IMR-90 (cell line): Measurements from ENCODE around the gene PGC. TPM values are rescaled to one million over a fixed set of nuclear protein-coding genes. Genes with fewer than 3 reads are reported as not detected.

Experiments
- ATAC-seq: fragments of 200-7000 bp; cut with Tn5 transposase; 2 replicates; pipeline ENCODE4 v1.9.1; 2020; ENCODE audit warnings: low read depth, mild to moderate bottlenecking, moderate library complexity
- BruUV-seq: library from RNA; stranded (reverse); fragments of 400-500 nt; replicated peaks from 2 replicates; lab custom pipeline; 2021; lab: Mats Ljungman, UMichigan
- CTCF ChIA-PET: fragments of 300-600 bp; formaldehyde crosslinking; extraction: SDS; loops from one replicate; lab custom pipeline; 2021; ENCODE audit warnings: antibody characterized with exemption; lab: Yijun Ruan, JAX
- POLR2A ChIA-PET: fragments of 300-600 bp; sonication (Branson Sonifier 250); formaldehyde crosslinking; loops from one replicate; lab custom pipeline; 2022; ENCODE audit warnings: antibody characterized with exemption; ENCODE audit not compliant: unreplicated experiment; lab: Charles Lee
- DNase-seq: peaks from one replicate; pipeline ENCODE4 v3.0.0; 2013
- H2AFZ ChIP-seq: replicated peaks from 2 replicates; pipeline ENCODE3; 2013; ENCODE audit warnings: low read length, mild to moderate bottlenecking; ENCODE audit not compliant: poor library complexity
- H2AK5ac ChIP-seq: 2 replicates; pipeline ENCODE4 v1.6.1; 2013; ENCODE audit warnings: low read depth, low read length, inconsistent platforms
- H2AK9ac ChIP-seq: replicated peaks from 2 replicates; pipeline ENCODE3; 2013; ENCODE audit warnings: mild to moderate bottlenecking, low read depth, low read length, moderate library complexity; ENCODE audit not compliant: poor library complexity
- H2BK120ac ChIP-seq: 2 replicates; pipeline ENCODE4 v1.6.1; 2013; ENCODE audit warnings: low read depth, low read length, inconsistent platforms
- H2BK15ac ChIP-seq: 3 replicates; pipeline ENCODE4 v1.6.1; 2013; ENCODE audit warnings: low read depth, low read length, inconsistent platforms
- H2BK20ac ChIP-seq: 2 replicates; pipeline ENCODE4 v1.6.1; 2013; ENCODE audit warnings: low read depth, mild to moderate bottlenecking, inconsistent platforms, low read length, moderate library complexity
- H2BK5ac ChIP-seq: 2 replicates; pipeline ENCODE4 v1.6.1; 2013; ENCODE audit warnings: mild to moderate bottlenecking, low read depth, low read length, inconsistent platforms; ENCODE audit not compliant: poor library complexity, severe bottlenecking
- H3K14ac ChIP-seq: replicated peaks from 2 replicates; pipeline ENCODE4 v1.6.1; 2013; ENCODE audit warnings: low read depth, low read length, inconsistent platforms
- H3K18ac ChIP-seq: 2 replicates; pipeline ENCODE4 v1.6.1; 2013; ENCODE audit warnings: low read depth, low read length, control low read depth
- H3K23ac ChIP-seq: 2 replicates; pipeline ENCODE4 v1.6.1; 2013; ENCODE audit warnings: low read depth, low read length, inconsistent platforms
- H3K27ac ChIP-seq: 2 replicates; pipeline ENCODE4 v1.5.1; 2013; ENCODE audit warnings: mild to moderate bottlenecking, control low read depth, low read length; ENCODE audit not compliant: insufficient read depth
- H3K27me3 ChIP-seq: 2 replicates; pipeline ENCODE4 v1.6.1; 2013; ENCODE audit warnings: low read length; ENCODE audit not compliant: control insufficient read depth, insufficient read depth
- H3K36me3 ChIP-seq: 2 replicates; pipeline ENCODE4 v1.6.1; 2013; ENCODE audit warnings: low read length, mixed read lengths; ENCODE audit not compliant: control insufficient read depth, insufficient read depth
- H3K4ac ChIP-seq: 2 replicates; pipeline ENCODE4 v1.6.1; 2013; ENCODE audit warnings: low read depth, low read length, inconsistent platforms
- H3K4me1 ChIP-seq: 2 replicates; pipeline ENCODE4 v1.6.1; 2013; ENCODE audit warnings: low read length, mixed read lengths; ENCODE audit not compliant: control insufficient read depth, insufficient read depth
- H3K4me2 ChIP-seq: 2 replicates; pipeline ENCODE4 v1.6.1; 2013; ENCODE audit warnings: low read depth, mild to moderate bottlenecking, control low read depth, low read length, moderate library complexity
- H3K4me3 ChIP-seq: 2 replicates; pipeline ENCODE4 v1.5.1; 2013; ENCODE audit warnings: low read depth, mild to moderate bottlenecking, control low read depth, low read length, moderate library complexity; ENCODE audit not compliant: insufficient read depth
- H3K56ac ChIP-seq: 2 replicates; pipeline ENCODE4 v1.6.1; 2013; ENCODE audit warnings: low read length, inconsistent platforms; ENCODE audit not compliant: insufficient read depth; ENCODE audit errors: extremely low read depth
- H3K79me1 ChIP-seq, 2 experiments: 2 replicates each; pipeline ENCODE4 v1.6.1; 2013; ENCODE audit warnings: low read length in 2 of 2, inconsistent platforms in 1 of 2, low read depth in 1 of 2
- H3K9ac ChIP-seq: 2 replicates; pipeline ENCODE4 v1.6.1; 2013; ENCODE audit warnings: low read depth, low read length, control low read depth
- H3K9me1 ChIP-seq: 2 replicates; pipeline ENCODE4 v1.6.1; 2013; ENCODE audit warnings: low read length, inconsistent platforms; ENCODE audit not compliant: insufficient read depth
- H3K9me3 ChIP-seq: 2 replicates; pipeline ENCODE4 v1.6.1; 2013; ENCODE audit warnings: low read length; ENCODE audit not compliant: control insufficient read depth, insufficient read depth
- H4K20me1 ChIP-seq: 2 replicates; pipeline ENCODE4 v1.6.1; 2013; ENCODE audit warnings: low read length, inconsistent platforms; ENCODE audit not compliant: insufficient read depth
- H4K5ac ChIP-seq: 2 replicates; pipeline ENCODE4 v1.6.1; 2013; ENCODE audit warnings: mild to moderate bottlenecking, low read depth, low read length, control low read depth
- H4K8ac ChIP-seq, 2 experiments: 2 replicates each; pipeline ENCODE4 v1.6.1; 2013; ENCODE audit warnings: low read depth in 2 of 2, low read length in 2 of 2, control low read depth in 1 of 2, inconsistent platforms in 1 of 2
- H4K91ac ChIP-seq: 2 replicates; pipeline ENCODE4 v1.6.1; 2013; ENCODE audit warnings: low read depth, low read length, inconsistent platforms; ENCODE audit not compliant: insufficient read depth
- FOS ChIP-seq: fragments of 150-350 bp; IDR thresholded peaks from 2 replicates; pipeline ENCODE4 v1.6.1; 2016; ENCODE audit warnings: low read depth, low read length
- MAZ ChIP-seq: IDR thresholded peaks from 2 replicates; pipeline ENCODE4 v1.6.1; 2012; ENCODE audit warnings: low read depth, mild to moderate bottlenecking, low read length, improper control_type of control experiment, moderate library complexity, borderline replicate concordance
- MXI1 ChIP-seq: IDR thresholded peaks from 2 replicates; pipeline ENCODE4 v1.6.1; 2012; ENCODE audit warnings: low read depth, mild to moderate bottlenecking, low read length, moderate library complexity, borderline replicate concordance
- NFE2L2 ChIP-seq: fragments of 150-350 bp; IDR thresholded peaks from 2 replicates; pipeline ENCODE4 v1.6.1; 2016; ENCODE audit warnings: low read depth, mild to moderate bottlenecking, low read length
- POLR2A ChIP-seq: IDR thresholded peaks from 2 replicates; pipeline ENCODE4 v1.6.1; 2012; ENCODE audit warnings: mild to moderate bottlenecking, low read depth, low read length
- SMC3 ChIP-seq: fragments of 150-350 bp; IDR thresholded peaks from 2 replicates; pipeline ENCODE4 v1.6.1; 2016; ENCODE audit warnings: low read depth, mild to moderate bottlenecking, antibody characterized with exemption, low read length, moderate library complexity
- WGBS, 2 experiments: methylation state at CpG; one replicate each; pipeline versions ENCODE4 v1.1.5 to v1.1.7; 2013; ENCODE audit warnings: missing lambda C conversion rate in 2 of 2; ENCODE audit not compliant: insufficient read length in 1 of 2; ENCODE audit errors: extremely low coverage in 2 of 2; 5-methylcytosine and 5-hydroxymethylcytosine counted together
- dilution Hi-C: fragments of 300-500 bp; cut with HindIII; formaldehyde crosslinking; loops from one replicate; pipeline ENCODE4 v1.14.3; 2018; ENCODE audit warnings: low sequenced_read_pairs; ENCODE audit not compliant: unreplicated experiment
- in situ Hi-C: fragments of 300-500 bp; cut with MboI; formaldehyde crosslinking; loops from 3 replicates; pipeline ENCODE4 v1.14.3; 2019; ENCODE audit warnings: low sequenced_read_pairs, inconsistent platforms, mixed read lengths
- intact Hi-C: fragments of 100-400 bp; cut with micrococcal nuclease; formaldehyde crosslinking; loops from 2 replicates; pipeline ENCODE4 v1.10.0; 2022
- polyA plus RNA-seq, 3 experiments: library from polyadenylated mRNA; depleted of rRNA; stranded (reverse); fragments of >200 nt; gene quantifications; 2 replicates each; pipeline ENCODE4 v1.2.3, GENCODE V29; 2012; ENCODE audit warnings: low replicate concordance in 1 of 3
- total RNA-seq: library from RNA; depleted of rRNA; stranded (reverse); fragments of >200 nt; gene quantifications from 2 replicates; pipeline ENCODE4 v1.2.3, GENCODE V29; 2012
- TF ChIP-seq, protein P1 (sequence below): conservative IDR thresholded peaks from 2 replicates; pipeline ENCODE4 v1.5.1; 2012; ENCODE audit warnings: mild to moderate bottlenecking, low read depth, low read length, improper control_type of control experiment
- TF ChIP-seq, protein P2 (sequence below): fragments of 150-350 bp; IDR thresholded peaks from 2 replicates; pipeline ENCODE4 v1.6.1; 2017; ENCODE audit warnings: mild to moderate bottlenecking, antibody characterized with exemption, low read length, low read depth

PGC gene
- total and polyA plus RNA-seq, 2 of the 4 experiments (the other 2 are of a cell fraction): not detected

DNA sequence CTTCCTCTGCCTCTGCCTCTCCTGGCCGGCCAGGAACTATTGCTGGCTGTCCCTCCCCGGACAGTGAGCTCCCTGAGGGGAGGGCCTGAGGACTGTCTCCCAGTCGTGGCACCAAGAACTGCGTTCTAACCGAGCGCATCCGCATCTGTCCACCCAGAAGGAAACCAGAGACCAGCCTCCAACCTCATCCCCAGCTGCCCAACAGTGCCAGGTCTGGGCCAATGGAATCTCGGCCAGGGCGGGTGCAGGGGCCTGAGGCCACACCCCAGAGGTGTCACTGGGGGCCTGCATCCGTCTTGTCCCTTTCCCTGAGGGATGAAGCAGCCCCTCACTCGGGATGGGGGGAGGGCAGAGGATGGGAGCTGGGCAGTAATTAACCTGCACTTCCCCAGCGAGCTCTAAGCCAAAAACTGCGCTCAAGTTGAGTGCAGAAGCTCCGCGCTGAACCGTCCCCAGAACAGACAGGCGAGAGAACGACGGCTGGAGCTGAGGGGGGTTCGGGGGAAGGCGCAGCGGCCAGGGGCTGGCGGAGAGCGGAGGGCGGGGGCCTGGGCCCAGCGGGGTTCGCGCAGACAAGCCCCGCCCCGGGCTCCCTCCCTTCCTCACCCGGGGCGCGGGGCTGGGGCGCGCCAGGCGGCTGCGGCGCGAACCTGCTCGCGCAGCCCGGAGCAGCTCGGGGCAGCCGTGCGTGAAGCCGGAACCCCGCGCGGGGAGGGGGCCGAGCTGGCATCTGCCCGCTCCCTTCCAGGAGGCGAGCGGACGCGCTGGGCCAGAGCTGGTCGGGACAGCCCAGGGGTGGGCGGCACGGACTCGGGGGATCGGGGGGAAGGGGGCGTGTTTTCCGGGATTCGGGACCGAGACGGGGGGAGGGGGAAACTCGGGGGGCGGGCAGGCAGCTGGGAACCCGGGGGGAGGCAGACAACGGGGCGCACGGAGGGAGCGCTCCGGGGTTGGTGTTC is 13.2 kb downstream of the PGC start:
- H3K9me3 ChIP-seq: no peaks in the 10 kb centered on the region
- DNase-seq (peak; percentile 62), ATAC-seq (peak; percentile 72)
- ChIA-PET CTCF (interaction anchor here (0.6 to 1.2 kb wide), 3 partner anchors 54 to 366 kb away, joined by 3 to 4 read pairs (median 3); partner anchors contain the start of gene TOMM6), POLR2A (interaction anchor here (0.6 kb wide), 1 partner anchor 44 kb away, joined by 12 read pairs; no protein-coding TSS in a partner anchor)
- intact Hi-C loops: loop anchor here (1.0 to 2.0 kb wide), 3 partner anchors 27 to 51 kb away; no protein-coding TSS in a partner anchor
- BruUV-seq: no TSS peak
- H3K4me2 ChIP-seq: peak overlapping the region; percentile 80
- dilution Hi-C loops: no loop called here
- no peaks in the 10 kb centered on the region for H4K20me1 ChIP-seq
- H3K4me3 ChIP-seq: peak overlapping the region; percentile 88
- peak overlapping the region; percentile 77 for H2BK5ac ChIP-seq
- H3K9me1 ChIP-seq: peaks cover 9% of the 10 kb centered on the region; the same call in 1 of the 2 replicates
- peaks cover 18% of the 10 kb centered on the region for H3K4me1 ChIP-seq
- H2BK20ac ChIP-seq: no peak overlapping the region
- H3K56ac ChIP-seq: no peak overlapping the region; the same call in 1 of the 2 replicates
- peak overlapping the region; percentile 78 for H4K91ac ChIP-seq
- peak overlapping the region; percentile 43 for H2AK5ac ChIP-seq
- peak overlapping the region; percentile 66 for H3K9ac ChIP-seq
- no peak overlapping the region for H2BK15ac ChIP-seq
- peak overlapping the region; percentile 84 for H3K27ac ChIP-seq
- H3K27me3 ChIP-seq: no peaks in the 10 kb centered on the region
- peak overlapping the region; percentile 29; the same call in 1 of the 2 replicates for H3K18ac ChIP-seq
- H3K79me1 ChIP-seq: peaks cover 6 to 23% of the 10 kb centered on the region in 2 experiments; a peak in 2 of 4 replicates
- in situ Hi-C loops: no loop called here
- H3K4ac ChIP-seq: peak overlapping the region; percentile 82
- peak overlapping the region; percentile 35 for H4K5ac ChIP-seq
- H3K23ac ChIP-seq: peak overlapping the region; percentile 76; the same call in 1 of the 2 replicates
- peak overlapping the region; percentile 48 for H2AK9ac ChIP-seq
- H4K8ac ChIP-seq: peak overlapping the region; percentile 59 to 71; a peak in 3 of 4 replicates
- H2BK120ac ChIP-seq: peak overlapping the region; percentile 72; the same call in 1 of the 2 replicates
- 7% methylated on average over 5 of the region's 73 CpGs; no CpG with 5 or more reads in 1 of the 2 experiments for WGBS, 2 experiments
- no peaks in the 10 kb centered on the region for H3K36me3 ChIP-seq
- H2AFZ ChIP-seq: peak overlapping the region; percentile 95
- no peak for TF ChIP-seq SMC3
- TF ChIP-seq NFE2L2: no peak
- TF ChIP-seq MXI1: peak; percentile 18; the same call in 1 of the 2 replicates
- peak; percentile 63; the same call in 1 of the 2 replicates for TF ChIP-seq MAZ
- TF ChIP-seq, protein P1, sequence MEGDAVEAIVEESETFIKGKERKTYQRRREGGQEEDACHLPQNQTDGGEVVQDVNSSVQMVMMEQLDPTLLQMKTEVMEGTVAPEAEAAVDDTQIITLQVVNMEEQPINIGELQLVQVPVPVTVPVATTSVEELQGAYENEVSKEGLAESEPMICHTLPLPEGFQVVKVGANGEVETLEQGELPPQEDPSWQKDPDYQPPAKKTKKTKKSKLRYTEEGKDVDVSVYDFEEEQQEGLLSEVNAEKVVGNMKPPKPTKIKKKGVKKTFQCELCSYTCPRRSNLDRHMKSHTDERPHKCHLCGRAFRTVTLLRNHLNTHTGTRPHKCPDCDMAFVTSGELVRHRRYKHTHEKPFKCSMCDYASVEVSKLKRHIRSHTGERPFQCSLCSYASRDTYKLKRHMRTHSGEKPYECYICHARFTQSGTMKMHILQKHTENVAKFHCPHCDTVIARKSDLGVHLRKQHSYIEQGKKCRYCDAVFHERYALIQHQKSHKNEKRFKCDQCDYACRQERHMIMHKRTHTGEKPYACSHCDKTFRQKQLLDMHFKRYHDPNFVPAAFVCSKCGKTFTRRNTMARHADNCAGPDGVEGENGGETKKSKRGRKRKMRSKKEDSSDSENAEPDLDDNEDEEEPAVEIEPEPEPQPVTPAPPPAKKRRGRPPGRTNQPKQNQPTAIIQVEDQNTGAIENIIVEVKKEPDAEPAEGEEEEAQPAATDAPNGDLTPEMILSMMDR: 0 out of 2 replicates have a peak, but pooled peaks have one; percentile 2
- TF ChIP-seq POLR2A: no peak
- TF ChIP-seq FOS: no peak
- TF ChIP-seq, protein P2, sequence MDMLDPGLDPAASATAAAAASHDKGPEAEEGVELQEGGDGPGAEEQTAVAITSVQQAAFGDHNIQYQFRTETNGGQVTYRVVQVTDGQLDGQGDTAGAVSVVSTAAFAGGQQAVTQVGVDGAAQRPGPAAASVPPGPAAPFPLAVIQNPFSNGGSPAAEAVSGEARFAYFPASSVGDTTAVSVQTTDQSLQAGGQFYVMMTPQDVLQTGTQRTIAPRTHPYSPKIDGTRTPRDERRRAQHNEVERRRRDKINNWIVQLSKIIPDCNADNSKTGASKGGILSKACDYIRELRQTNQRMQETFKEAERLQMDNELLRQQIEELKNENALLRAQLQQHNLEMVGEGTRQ: no peak
- H3K14ac ChIP-seq: peak overlapping the region; percentile 61; the same call in 1 of the 2 replicates
